Measurements from ENCODE around the gene NAP1L5.
A peak's percentile ranks its signal among the peaks of the same experiment; 100 is the strongest.

The NAP1L5 gene

DNA sequence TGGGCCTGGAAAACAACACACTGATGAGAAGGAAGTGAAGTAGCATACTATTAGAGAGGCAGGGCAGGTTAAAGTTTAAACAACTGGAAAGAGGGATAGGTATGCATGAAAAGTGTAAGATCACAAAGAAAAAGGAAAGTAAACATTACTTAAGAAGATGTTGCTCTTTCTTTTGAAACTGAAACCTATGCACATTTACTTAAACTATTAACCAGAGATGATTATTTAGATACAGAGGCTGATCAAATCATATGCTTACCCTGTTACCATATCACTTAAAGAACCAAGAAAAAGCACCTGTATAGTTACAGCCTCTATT, 37.8 kb downstream of the NAP1L5 start:
- no peak for DNase-seq

DNA sequence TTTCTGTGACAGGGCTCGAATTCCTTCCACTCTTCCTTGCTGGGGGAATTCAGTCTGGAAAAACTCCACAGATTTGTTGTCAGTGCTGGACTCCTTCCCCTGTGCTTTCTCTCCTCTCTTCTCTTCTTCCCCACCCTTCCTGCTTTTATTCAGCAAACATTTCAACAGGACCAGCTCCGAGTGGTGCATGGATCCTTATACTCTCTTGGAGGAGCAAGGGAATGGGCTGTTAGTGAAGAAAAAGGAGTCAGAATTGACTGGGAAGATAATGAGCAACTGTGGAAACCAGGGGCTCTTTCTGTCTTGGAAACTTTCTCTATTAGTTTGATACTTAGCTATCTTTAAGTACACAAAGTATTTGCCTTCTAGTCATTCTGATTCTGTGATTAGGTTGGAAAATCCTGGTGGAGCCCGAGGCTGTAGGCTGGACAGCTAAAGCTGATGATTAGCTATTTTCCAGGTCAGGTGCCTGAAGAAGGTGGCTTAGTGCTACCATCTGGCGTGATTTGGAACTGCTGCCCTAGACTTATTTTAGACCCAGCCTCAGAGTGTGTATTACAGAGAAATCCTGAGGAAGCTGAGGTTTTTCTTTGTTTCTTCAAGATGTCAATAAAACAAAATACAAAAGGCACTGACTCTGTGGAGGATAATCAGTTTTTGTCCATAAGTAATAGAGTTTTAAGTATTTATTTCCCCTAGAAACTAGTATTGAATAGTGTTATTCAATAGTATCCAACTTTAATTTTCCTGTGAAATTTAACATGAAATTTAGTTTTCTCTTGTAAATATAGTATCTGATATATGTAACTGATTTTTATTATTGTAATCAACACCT, 38.4 kb downstream of the NAP1L5 start:
- DNase-seq: peak in 2 of 5 experiments; percentile 14 to 53

DNA sequence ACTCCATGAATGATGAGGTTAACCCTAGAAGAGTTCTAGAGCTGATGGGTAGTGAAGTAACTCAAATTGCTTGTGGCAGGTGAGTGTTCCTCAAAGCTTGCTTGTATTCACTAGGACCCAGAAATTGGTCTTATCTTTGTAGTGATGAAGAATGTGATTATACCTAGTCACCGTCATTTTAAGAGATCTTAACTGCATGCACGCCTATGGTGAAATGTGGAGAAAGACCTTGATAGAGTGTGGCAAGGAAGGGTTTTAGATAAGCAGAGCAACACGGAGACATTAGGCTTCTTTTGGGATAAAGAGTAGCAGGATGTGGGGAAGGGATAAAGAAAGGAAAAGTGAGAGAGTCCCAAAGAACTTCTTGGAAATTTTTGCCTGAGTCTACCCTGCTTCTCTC, 42.4 kb downstream of the NAP1L5 start:
- no peak for DNase-seq

DNA sequence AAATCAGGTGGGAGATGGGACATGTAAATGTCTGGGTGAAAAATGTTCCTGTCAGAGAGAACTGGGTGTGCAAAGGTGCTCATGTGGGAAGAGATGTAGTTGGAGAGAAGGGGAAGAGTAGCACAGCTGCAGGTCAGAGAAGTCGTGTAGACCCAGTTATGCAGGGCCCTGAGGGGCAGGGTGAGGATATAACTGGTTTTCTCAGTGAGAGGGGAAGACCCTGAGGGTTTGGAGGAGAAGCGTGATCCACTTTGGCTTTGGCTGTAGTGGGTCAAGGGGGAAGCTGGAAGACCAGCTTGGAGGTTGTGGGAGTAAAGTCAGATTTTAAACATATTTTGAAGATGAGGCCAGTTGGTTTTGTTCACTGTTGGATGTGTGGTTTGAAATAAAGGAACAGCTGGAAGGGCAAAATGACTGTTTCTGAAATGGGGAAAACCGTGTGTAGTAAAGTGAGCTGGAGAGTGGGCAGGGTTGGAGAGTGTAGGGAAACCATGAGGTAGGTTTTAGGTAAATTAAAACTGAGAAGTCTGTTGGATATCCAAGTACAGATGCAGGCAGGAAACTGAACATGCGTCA, 44.2 kb downstream of the NAP1L5 start:
- DNase-seq: no peak

DNA sequence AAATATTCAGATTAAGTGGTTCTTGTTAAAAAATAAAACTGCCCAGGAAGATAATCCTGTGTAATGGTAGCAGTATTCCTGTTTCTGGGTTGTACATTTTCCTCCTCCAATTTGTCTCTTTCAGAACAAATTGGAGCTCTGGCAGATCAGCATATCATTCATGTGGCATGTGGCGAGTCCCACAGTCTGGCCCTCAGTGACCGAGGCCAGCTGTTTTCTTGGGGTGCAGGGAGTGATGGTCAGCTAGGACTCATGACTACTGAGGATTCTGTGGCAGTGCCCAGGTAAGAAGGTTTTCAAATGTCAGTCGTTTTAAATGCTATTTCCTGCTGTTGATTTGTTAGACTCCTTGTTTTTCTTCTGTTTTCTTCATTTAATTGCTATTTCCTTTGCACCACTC, 47.9 kb downstream of the NAP1L5 start:
- no peak for DNase-seq

DNA sequence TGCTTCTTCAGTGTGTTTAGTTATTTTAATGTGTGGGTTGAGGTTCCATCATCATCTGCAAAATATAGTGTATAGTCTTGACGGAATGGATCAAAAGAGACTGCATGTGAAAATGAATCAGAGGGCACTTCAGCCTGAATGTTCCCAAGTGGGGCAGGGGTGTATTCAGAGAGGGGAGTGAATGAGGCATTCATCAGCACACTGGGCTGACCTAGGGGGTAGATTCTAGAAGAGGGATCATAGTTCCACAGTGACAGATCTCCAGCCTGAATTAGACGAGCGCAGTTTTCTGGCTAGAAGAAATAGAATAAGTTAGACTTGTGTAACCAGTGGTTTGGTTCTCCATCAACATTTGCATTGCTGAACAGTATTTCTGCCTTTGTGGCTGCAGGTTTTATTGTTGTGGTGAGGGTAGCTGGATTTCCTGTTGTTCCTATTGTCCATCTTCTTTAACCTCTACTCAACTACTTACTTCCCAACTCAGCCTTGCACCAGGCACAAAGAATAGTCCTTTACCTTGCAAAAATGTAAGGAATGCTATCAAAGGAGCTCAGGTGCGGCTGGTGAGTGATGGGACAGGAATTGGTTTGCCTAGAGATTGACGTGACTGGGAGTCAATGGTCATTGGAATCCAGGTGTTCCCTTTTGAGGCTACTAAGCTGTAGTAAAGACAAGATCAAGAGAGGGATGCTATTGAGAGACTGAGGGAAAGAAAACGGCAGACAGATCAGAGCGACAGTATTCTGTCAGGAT, 50.9 kb downstream of the NAP1L5 start:
- no peak for DNase-seq

DNA sequence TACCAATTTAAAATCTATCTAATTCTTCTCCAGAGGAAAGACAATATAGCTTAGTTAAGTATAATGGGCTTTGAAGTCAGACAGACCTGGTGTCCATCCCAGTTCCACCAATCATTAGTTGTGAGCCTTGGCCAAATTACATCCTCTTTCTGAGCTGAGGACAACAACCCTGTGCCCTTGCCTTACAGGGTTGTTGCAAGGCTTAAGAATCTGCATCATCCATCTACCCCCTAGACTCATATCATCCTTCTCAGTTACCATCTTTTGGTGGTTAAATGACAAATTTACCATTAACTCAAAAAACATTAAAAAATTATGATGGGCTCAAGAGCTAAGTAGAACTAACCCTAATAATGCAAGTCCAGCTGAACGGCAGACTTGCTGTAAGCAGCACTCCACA, 51.6 kb downstream of the NAP1L5 start:
- DNase-seq: no peak

Data from T-helper 2 cell (primary cell).